ENCODE measurements around the gene LSM14A. TPM values are rescaled to one million over a fixed set of nuclear protein-coding genes. Genes with fewer than 3 reads are reported as not detected.

Gene LSM14A
- total and polyA plus RNA-seq, 2 of the 8 experiments (the other 6 are each of a cell fraction or from before 2014, with no cell fraction given): 117 to 195 TPM

GRCh38 chr19:34173193-34173956 is 1.1 kb downstream of the LSM14A start:
- WGBS, 2 experiments (ENCODE audit: extremely low coverage in 1 of 2, insufficient coverage in 1 of 2, insufficient read length in 1 of 2, insufficient replicate concordance in 2 of 2, low coverage in 1 of 2, low lambda C conversion rate in 2 of 2, missing lambda C conversion rate in 1 of 2): 8% methylated on average over 23 of the region's 23 CpGs; no CpG with 5 or more reads in 1 of the 2 experiments
- H3K9ac ChIP-seq (replicated peaks in 1 of 4; ENCODE audit: extremely low read depth in 1 of 4, low read depth in 3 of 4, low read length in 3 of 4): peak overlapping the region; percentile 98 to 100 (median 100)
- ChIA-PET CTCF (ENCODE audit: partially characterized antibody) (interaction anchor here (0.8 to 1.4 kb wide), 4 partner anchors 10 to 77 kb away, joined by 3 to 7 read pairs (median 3); no protein-coding TSS in a partner anchor), POLR2A (ENCODE audit: partially characterized antibody) (interaction anchor here (0.7 to 3.9 kb wide), 28 partner anchors 9 to 550 kb away, joined by 3 to 34 read pairs (median 4); partner anchors contain the start of gene KCTD15)
- H4K8ac ChIP-seq (ENCODE audit: extremely low read depth, insufficient read depth, low read length): peak overlapping the region; percentile 100; the same call in 1 of the 2 replicates
- H3K56ac ChIP-seq (replicated peaks; ENCODE audit: insufficient read length, low read depth, low read length): peak overlapping the region; percentile 88
- H3K9me3 ChIP-seq (ENCODE audit: insufficient read depth in 2 of 2, low read depth in 1 of 2, low read length in 1 of 2): no peaks in the 10 kb centered on the region
- H3K23ac ChIP-seq (ENCODE audit: insufficient read length): no peak overlapping the region
- H3K79me2 ChIP-seq (ENCODE audit: control insufficient read depth in 1 of 2, insufficient read depth in 2 of 2, low read length in 2 of 2): peaks cover 22 to 56% of the 10 kb centered on the region in 2 experiments
- peaks cover 15 to 22% of the 10 kb centered on the region in 2 experiments for H4K20me1 ChIP-seq (replicated peaks in 1 of 2; ENCODE audit: control insufficient read depth in 1 of 2, insufficient read depth in 2 of 2, low read length in 2 of 2)
- no peaks in the 10 kb centered on the region for H3K27me3 ChIP-seq (replicated peaks in 1 of 4; ENCODE audit: control insufficient read depth in 3 of 4, extremely low read depth in 1 of 4, insufficient read depth in 3 of 4, low read length in 3 of 4)
- peak overlapping the region; percentile 69 to 76 for H3K4me2 ChIP-seq (ENCODE audit: insufficient read depth in 1 of 2, low read depth in 2 of 2, low read length in 2 of 2)
- FAIRE-seq (no peak), DNase-seq (ENCODE audit: low read depth in 1 of 2, low spot score in 2 of 2) (peak; percentile 5 to 55)
- H2BK12ac ChIP-seq (ENCODE audit: low read depth, low read length): peak overlapping the region; percentile 86; the same call in 1 of the 2 replicates
- no peaks in the 10 kb centered on the region; the same call in 1 of the 2 replicates for H3K79me1 ChIP-seq (ENCODE audit: low read depth, low read length)
- peak overlapping the region; percentile 86 for H4K91ac ChIP-seq (replicated peaks; ENCODE audit: insufficient read length, low read length)
- peak overlapping the region; percentile 98 for H3K27ac ChIP-seq (ENCODE audit: low read depth, low read length)
- peaks cover 0 to 8% (median 4%) of the 10 kb centered on the region in 4 experiments; a peak in 5 of 7 replicates for H3K4me1 ChIP-seq (replicated peaks in 1 of 4; ENCODE audit: control insufficient read depth in 3 of 4, insufficient read depth in 4 of 4, low read length in 3 of 4)
- peak overlapping the region; percentile 89 for H3K4ac ChIP-seq (replicated peaks; ENCODE audit: insufficient read length, low read depth, low read length)
- peak overlapping the region; percentile 99; the same call in 1 of the 2 replicates for H2BK5ac ChIP-seq (ENCODE audit: low read depth, low read length)
- H3K23me2 ChIP-seq (ENCODE audit: low read depth, low read length): peaks cover 11% of the 10 kb centered on the region
- peak overlapping the region; percentile 44 for H3K18ac ChIP-seq (ENCODE audit: extremely low read depth, low read length)
- peaks cover 0 to 8% (median 0%) of the 10 kb centered on the region in 4 experiments; a peak in 2 of 8 replicates for H3K36me3 ChIP-seq (ENCODE audit: control insufficient read depth in 2 of 4, insufficient read depth in 4 of 4, low read length in 3 of 4)
- peak overlapping the region; percentile 98 for H4K5ac ChIP-seq (ENCODE audit: insufficient read length, low read depth, low read length)
- no peak overlapping the region for H2AFZ ChIP-seq (ENCODE audit: low read length)
- H2BK120ac ChIP-seq (replicated peaks; ENCODE audit: low read depth, low read length): no peak overlapping the region
- no peak overlapping the region for H3K14ac ChIP-seq (ENCODE audit: insufficient read length)
- peak overlapping the region; percentile 18; the same call in 1 of the 2 replicates for H2AK5ac ChIP-seq (ENCODE audit: low read depth, low read length)
- no peak overlapping the region for H2BK20ac ChIP-seq (ENCODE audit: low read length)
- H3K4me3 ChIP-seq (ENCODE audit: extremely low read depth in 1 of 4, insufficient read depth in 2 of 4, low read depth in 3 of 4, low read length in 4 of 4): peak overlapping the region; percentile 73 to 94 (median 90)
- H2BK15ac ChIP-seq (ENCODE audit: low read length): no peak overlapping the region
- no peak for TF ChIP-seq SIX5 (IDR thresholded peaks at IDR 0.05; ENCODE audit: low read depth, low read length)
- TF ChIP-seq PHF8 (conservative IDR thresholded peaks at IDR 0.05; ENCODE audit: low read depth, low read length): no peak; the same call in 1 of the 2 replicates
- TF ChIP-seq EGR1 (IDR thresholded peaks at IDR 0.05; ENCODE audit: borderline replicate concordance, low read depth, low read length): no peak
- TF ChIP-seq SUZ12 (IDR thresholded peaks at IDR 0.05; ENCODE audit: low read length): no peak
- no peak for TF ChIP-seq TCF12 (IDR thresholded peaks at IDR 0.05; ENCODE audit: low read depth, low read length)
- TF ChIP-seq E2F6 (IDR thresholded peaks at IDR 0.05): peak; percentile 78; the same call in 1 of the 2 replicates
- no peak for TF ChIP-seq KDM5A (IDR thresholded peaks at IDR 0.05; ENCODE audit: low read length)
- no peak for TF ChIP-seq SP1 (IDR thresholded peaks at IDR 0.05; ENCODE audit: low read depth, low read length)
- TF ChIP-seq ATF2 (IDR thresholded peaks at IDR 0.05; ENCODE audit: low read length): peak; percentile 32; the same call in 1 of the 2 replicates
